Mucosa of rectum (tissue), 2 donors: ENCODE results near the gene TMPRSS5.
A peak's percentile ranks its signal among the peaks of the same experiment; 100 is the strongest.

Source experiments
- H3K27ac ChIP-seq, 2 donors: one replicate each; pipeline ENCODE4 v1.7.0; 2013; ENCODE audit warnings: inconsistent platforms in 2 of 2, low read depth in 2 of 2, low read length in 2 of 2
- H3K27me3 ChIP-seq, 2 donors: one replicate each; pipeline ENCODE4 v1.7.0; 2013; ENCODE audit warnings: low read length in 2 of 2; ENCODE audit not compliant: control insufficient read depth in 2 of 2, insufficient read depth in 2 of 2
- H3K36me3 ChIP-seq, 2 donors: one replicate each; pipeline ENCODE4 v1.7.0; 2013; ENCODE audit warnings: low read length in 2 of 2; ENCODE audit not compliant: control insufficient read depth in 2 of 2, insufficient read depth in 2 of 2
- H3K4me1 ChIP-seq, 2 donors: one replicate each; pipeline ENCODE4 v1.7.0; 2013; ENCODE audit warnings: low read length in 2 of 2, mild to moderate bottlenecking in 1 of 2; ENCODE audit not compliant: control insufficient read depth in 2 of 2, insufficient read depth in 2 of 2
- H3K4me3 ChIP-seq, 2 donors: one replicate each; pipeline ENCODE4 v1.7.0; 2013; ENCODE audit warnings: low read length in 2 of 2
- H3K9ac ChIP-seq, 2 donors: one replicate each; pipeline ENCODE4 v1.7.0; 2013; ENCODE audit warnings: low read length in 2 of 2, low read depth in 1 of 2, mild to moderate bottlenecking in 1 of 2
- H3K9me3 ChIP-seq, 2 donors: one replicate each; pipeline ENCODE4 v1.7.0; 2013; ENCODE audit warnings: low read length in 2 of 2; ENCODE audit not compliant: control insufficient read depth in 2 of 2
- donor health status: healthy.
- donor health status: Normal muscosa, but diverticular disease.

The TMPRSS5 gene

DNA sequence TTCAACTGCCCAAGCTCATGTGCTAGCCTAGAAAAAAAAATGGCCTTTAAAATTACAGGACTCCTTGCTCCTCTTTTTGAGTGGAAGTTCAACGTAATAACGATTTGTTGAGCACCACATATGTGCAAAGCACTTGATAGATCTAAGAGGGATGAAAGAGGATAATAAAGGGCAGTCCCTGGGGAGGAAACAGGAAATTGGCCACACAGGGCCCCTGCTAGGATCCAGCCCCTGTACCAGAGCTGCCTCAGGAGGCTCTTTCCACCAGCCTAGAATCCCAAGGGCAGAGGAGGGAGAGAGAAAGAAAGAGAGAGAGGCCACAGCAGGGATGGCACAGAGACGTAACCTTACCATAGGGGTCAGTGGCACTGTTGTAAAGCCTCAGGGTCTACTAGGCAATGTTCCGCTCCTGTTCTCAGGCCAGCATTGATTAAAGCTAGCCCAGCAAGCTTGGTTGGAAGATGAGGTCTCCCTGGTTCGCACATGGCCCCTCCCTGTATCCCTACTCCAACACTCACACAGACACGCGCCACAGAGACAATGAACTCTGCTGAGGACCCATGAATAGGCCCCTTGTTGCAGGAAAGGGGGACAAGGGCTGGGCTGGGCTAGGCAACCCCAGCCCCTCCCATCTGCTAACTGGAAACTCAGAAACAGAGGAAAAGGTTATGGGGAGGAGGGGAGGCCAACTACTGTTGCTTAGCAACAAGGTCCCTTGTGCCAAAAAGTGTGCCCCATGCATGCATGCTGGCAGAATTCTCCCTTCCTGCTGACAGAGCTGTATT lies at the start of gene TMPRSS5:
TMPRSS5 (minus strand) TSS at position 438 of the 785 bp plus-strand sequence; CDS start at position 354, 84 bp downstream.
- peaks cover 1 to 5% of the 10 kb centered on the region in 2 donors for H3K9me3 ChIP-seq
- H3K9ac ChIP-seq, result no peak within 1 kb of the TSS
- no peak within 1 kb of the TSS for H3K4me3 ChIP-seq
- peak within 1 kb of the TSS in 1 of 2 donors; percentile 3 for H3K27ac ChIP-seq
- H3K27me3 ChIP-seq, result no peaks in the 10 kb centered on the region
- no peaks in the 10 kb centered on the region for H3K36me3 ChIP-seq
- no peaks in the 10 kb centered on the region for H3K4me1 ChIP-seq

DNA sequence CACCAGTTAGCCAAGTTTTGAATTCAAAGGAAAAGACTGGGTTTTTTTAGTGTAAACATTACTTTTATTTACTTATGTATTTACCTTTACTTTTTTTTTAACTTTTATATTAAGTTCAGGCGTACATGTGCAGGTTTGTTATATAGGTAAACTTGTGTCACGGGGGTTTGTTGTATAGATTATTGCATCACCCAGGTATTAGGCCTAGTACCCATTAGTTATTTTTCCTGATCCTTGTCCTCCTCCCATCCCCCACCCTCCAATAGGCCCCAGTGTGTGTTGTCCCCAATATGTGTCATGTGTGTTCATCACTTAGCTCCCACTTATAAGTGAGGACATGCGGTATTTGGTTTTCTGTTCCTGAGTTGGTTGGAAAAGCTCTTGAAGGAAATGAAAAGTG lies 46.8 kb upstream of the TMPRSS5 start:
- H3K4me3 ChIP-seq, result no peak overlapping the region
- no peaks in the 10 kb centered on the region for H3K27me3 ChIP-seq
- H3K36me3 ChIP-seq, result peaks cover 28 to 30% of the 10 kb centered on the region in 2 donors
- H3K9me3 ChIP-seq, result no peaks in the 10 kb centered on the region
- no peak overlapping the region for H3K9ac ChIP-seq
- H3K4me1 ChIP-seq, result no peaks in the 10 kb centered on the region
- H3K27ac ChIP-seq, result no peak overlapping the region

DNA sequence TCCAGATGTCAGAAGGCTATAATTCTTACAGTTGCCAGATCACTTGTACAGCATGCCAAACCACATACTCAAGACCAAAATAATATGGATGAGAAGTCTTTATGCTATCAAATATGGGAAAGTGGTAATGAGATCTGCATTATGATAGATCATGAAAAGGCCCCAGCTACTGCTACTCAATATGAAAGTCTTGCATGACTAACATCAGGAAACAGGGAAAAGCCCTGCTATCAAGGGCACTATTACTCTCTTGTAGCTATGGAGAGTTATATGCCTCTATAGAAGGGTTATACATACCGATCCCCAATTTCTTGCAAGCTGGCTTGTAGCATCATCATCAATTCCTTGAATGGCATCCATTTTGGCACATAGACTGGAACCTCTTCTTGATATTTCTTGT lies 30.2 kb upstream of the TMPRSS5 start:
- no peak overlapping the region for H3K27ac ChIP-seq
- no peak overlapping the region for H3K4me3 ChIP-seq
- no peaks in the 10 kb centered on the region for H3K27me3 ChIP-seq
- H3K9me3 ChIP-seq, result no peaks in the 10 kb centered on the region
- H3K4me1 ChIP-seq, result no peaks in the 10 kb centered on the region
- H3K36me3 ChIP-seq, result peaks cover 45 to 71% of the 10 kb centered on the region in 2 donors
- H3K9ac ChIP-seq, result no peak overlapping the region

DNA sequence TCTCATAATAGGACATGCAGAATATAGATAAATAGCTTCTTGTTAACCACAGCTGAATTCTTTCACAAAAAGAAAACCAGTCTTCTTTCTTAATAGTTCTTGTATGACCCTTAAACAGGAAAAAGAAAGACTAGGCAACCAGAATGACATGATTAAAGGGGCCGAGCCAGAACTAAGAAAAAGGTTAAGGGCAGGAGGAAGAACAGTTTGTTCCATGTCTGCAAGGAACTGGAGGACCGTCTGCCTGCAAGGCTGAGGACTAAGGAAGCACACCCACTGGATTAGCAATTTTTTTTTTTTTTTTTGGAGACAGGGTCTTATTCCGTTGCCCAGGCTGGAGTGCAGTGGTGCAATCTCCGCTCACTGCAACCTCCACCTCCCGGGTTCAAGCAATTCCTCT lies 26.0 kb upstream of the TMPRSS5 start:
- no peak overlapping the region for H3K9ac ChIP-seq
- H3K36me3 ChIP-seq, result peaks cover 18 to 36% of the 10 kb centered on the region in 2 donors
- no peaks in the 10 kb centered on the region for H3K4me1 ChIP-seq
- no peaks in the 10 kb centered on the region for H3K27me3 ChIP-seq
- H3K4me3 ChIP-seq, result no peak overlapping the region
- no peaks in the 10 kb centered on the region for H3K9me3 ChIP-seq
- no peak overlapping the region for H3K27ac ChIP-seq

DNA sequence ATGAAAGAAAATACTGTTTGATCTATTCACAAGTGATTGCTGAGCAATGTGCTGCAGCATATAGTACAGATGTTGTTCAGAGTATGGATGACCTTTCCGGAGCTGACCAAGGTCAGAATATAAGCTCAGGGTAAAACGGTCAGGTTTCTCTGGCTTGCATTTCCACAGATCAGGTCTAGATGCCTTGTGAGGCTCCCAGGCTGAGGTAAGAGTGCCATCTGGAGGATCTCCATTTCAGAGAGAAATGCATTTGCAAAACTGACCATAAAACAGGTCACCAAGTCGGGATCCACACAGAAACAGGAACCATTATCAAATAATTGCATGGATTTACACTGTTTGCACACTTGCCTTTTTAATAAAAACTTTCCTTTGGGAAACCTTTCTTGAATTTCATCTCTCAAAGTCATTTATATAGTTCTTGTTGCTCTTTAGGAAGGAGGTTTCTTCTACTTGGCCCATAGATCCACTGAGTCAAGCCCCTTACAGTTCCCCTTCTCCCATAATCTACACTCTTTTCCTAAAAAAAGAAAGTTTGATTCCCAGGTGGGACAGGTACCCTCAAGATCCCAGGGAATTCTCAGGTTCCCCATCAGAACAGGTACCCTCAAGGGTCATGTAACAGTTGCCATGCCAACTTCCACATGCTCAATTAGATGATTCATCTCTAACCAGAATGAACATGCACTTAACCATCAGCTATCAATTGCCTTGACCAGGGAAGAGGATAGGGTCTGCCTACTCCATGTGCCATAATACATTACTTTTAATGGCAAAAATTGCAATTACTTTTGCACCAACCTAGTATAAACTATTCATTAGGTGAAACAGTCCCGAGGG lies 25.0 kb upstream of the TMPRSS5 start:
- Histone ChIP-seq H3K9ac (no peak overlapping the region), H3K27me3 (no peaks in the 10 kb centered on the region), H3K4me3 (no peak overlapping the region), H3K9me3 (no peaks in the 10 kb centered on the region), H3K4me1 (no peaks in the 10 kb centered on the region), H3K36me3 (peaks cover 8 to 27% of the 10 kb centered on the region in 2 donors), H3K27ac (no peak overlapping the region)

DNA sequence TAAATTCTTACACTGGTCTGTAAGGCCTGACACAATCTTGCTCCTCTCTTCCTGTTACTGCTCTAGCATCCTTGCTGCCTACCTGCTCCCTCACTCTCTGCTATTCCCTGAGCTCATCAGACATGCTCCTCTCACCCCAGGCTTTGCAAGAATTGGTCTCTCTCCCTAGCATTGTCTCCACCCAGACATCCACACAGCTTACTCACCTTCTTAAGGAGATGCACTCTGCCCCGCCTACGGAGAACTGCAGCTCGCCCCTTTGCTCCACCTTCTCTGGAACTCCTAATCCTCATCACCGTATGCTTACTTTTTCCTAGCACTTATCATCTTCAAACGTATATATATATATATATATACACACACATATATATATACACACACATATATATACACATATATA lies 23.3 kb upstream of the TMPRSS5 start:
- no peaks in the 10 kb centered on the region for H3K9me3 ChIP-seq
- peaks cover 3 to 17% of the 10 kb centered on the region in 2 donors for H3K36me3 ChIP-seq
- no peak overlapping the region for H3K4me3 ChIP-seq
- no peak overlapping the region for H3K27ac ChIP-seq
- H3K9ac ChIP-seq, result no peak overlapping the region
- H3K4me1 ChIP-seq, result no peaks in the 10 kb centered on the region
- H3K27me3 ChIP-seq, result no peaks in the 10 kb centered on the region

DNA sequence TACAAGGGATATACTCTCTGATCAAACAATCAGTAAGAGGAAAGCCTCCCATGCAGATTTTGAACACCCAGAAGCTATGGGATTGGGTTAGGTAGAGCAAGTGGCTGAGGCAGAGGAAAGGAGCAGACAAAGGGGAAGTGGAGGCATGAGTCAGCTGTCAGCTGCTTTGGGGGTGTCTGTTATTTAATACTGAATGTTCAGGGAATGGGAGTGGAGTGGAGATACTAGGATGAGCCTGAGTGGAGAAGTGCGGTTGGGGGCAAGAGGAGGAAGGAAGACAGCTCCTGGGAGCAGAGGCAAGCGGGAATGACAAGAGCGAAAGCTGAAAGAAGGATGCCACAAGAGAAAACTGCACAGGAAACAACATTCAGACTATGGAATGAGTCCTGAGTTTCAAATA lies 22.7 kb upstream of the TMPRSS5 start:
- H3K27me3 ChIP-seq, result no peaks in the 10 kb centered on the region
- H3K4me1 ChIP-seq, result no peaks in the 10 kb centered on the region
- peaks cover 3 to 12% of the 10 kb centered on the region in 2 donors for H3K36me3 ChIP-seq
- H3K9me3 ChIP-seq, result no peaks in the 10 kb centered on the region
- H3K9ac ChIP-seq, result no peak overlapping the region
- H3K4me3 ChIP-seq, result no peak overlapping the region
- H3K27ac ChIP-seq, result no peak overlapping the region

DNA sequence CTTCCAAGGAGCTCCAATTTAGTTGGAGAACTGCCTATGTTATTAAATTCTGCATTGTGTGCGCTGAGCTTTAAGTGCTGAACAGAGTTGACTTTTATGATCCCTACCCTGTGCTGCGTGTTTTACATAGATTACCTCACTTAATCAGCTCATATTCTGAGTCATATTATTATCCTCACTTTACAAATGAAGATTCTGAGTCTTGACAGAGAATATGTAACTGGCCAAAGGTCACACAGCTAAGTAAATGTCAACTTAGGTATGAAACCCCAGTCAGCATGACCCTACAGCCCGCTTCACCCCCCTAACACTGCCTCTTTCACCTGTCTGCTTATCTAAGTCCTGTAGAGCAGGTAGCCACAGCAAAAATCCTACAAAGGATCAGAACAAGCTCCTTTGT lies 19.8 kb upstream of the TMPRSS5 start:
- no peak overlapping the region for H3K27ac ChIP-seq

DNA sequence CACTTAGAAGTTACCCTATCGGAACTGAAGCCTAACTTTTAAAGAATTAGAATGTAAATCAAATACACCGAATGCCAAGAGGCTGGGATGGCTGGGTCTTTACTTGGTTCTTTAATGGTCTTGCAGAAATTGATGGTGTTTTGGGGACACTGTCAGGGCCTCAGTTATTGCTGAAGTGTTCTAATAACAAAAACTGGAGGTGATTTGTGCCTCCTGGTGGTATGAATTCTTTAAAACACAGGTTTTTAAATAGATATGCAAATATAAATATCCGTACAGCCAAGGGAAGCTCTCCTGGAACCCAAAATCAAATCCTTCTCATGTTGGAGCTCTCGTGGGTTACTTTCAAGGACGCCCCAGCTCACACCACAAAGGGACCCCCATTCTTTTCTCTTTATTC lies 19.3 kb upstream of the TMPRSS5 start:
- Histone ChIP-seq H3K4me1 (no peaks in the 10 kb centered on the region), H3K27me3 (no peaks in the 10 kb centered on the region), H3K27ac (no peak overlapping the region), H3K9me3 (no peaks in the 10 kb centered on the region), H3K36me3 (no peaks in the 10 kb centered on the region), H3K4me3 (no peak overlapping the region), H3K9ac (no peak overlapping the region)

More for the DNA sequence above, 19.8 kb upstream of the TMPRSS5 start:
- no peaks in the 10 kb centered on the region for H3K9me3 ChIP-seq
- H3K4me3 ChIP-seq, result no peak overlapping the region
- no peaks in the 10 kb centered on the region for H3K36me3 ChIP-seq
- H3K9ac ChIP-seq, result no peak overlapping the region
- H3K4me1 ChIP-seq, result no peaks in the 10 kb centered on the region
- H3K27me3 ChIP-seq, result no peaks in the 10 kb centered on the region

DNA sequence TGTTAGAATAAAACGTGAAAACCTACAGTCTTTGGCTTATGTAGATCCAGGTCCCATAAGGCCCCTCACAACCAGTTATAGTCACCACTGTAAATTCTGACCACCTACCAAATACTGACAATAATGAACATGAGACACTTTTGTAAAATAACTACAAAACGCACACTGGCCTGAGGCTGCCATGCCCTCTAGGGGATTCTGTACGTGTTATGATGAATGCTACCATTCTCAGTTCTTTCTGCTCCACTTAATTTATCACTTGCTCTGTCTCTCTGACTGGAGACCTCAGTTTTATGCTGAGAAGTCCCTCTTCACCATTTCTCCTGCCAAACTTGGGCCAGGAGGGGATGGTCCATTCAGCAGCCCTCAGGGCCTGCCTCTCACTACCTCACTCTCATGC lies 18.7 kb upstream of the TMPRSS5 start:
- H3K4me1 ChIP-seq, result no peaks in the 10 kb centered on the region
- H3K36me3 ChIP-seq, result no peaks in the 10 kb centered on the region
- no peak overlapping the region for H3K4me3 ChIP-seq
- no peak overlapping the region for H3K27ac ChIP-seq
- H3K9ac ChIP-seq, result no peak overlapping the region
- no peaks in the 10 kb centered on the region for H3K27me3 ChIP-seq
- H3K9me3 ChIP-seq, result no peaks in the 10 kb centered on the region
